DMS114 treated with DMSO at 0.1 percent for 48 hours (cell line): ENCODE results near the gene AGAP1.

ENCODE experiments used
- DNase-seq: peaks from one replicate; lab custom pipeline; 2025; ENCODE audit not compliant: unreplicated experiment; lab: John Stamatoyannopoulos, UW

Gene AGAP1

DNA sequence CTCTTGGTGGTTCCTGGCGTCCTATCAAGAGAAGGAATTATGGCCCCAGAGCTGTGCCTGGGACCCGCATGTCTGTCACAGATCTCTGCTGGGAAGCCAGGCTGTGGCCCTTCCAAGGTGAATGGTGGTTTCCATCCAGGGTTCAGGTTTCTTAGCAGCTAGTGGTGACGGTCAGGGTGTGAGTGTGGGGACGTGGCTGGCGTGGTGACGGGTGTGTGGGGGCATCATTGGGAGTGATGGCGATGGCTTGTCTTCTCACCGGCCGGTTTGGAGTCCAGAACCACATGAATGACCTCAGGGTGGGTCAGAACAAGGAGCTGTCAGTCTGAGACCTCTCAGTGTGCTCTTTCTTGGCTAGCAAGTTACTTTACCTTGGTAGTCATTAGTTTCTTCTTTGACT is 52.6 kb downstream of the AGAP1 start:
- no peak for DNase-seq

DNA sequence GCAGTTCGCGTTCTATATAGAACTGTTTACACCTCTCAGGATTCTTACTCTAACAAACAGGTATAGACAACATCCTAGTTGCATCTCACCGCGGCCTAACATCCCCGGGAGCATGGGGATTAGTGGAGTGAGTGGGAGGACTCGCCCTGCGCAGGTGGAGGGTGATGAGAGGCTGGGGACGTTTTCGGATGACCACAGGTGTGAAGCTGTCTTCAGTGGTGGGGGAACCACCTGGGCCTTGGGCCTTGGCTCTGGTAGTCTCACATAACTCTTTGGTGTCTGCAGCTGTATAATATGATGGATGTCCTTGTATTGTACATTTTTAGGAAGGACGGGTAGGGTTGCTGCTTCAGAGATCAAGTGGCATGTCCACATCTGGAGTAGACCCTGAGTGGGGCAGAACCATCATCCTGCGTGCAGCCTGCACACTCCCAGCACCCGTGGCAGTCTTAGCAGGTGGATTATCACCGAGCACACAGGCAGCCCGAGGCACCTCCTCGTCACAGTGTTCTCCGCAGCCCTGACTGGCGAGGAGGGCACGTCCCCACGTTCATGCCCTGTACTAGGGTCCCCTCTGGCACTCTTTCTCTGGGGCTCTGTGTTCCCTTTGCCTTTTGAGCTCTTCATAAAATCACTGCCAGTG is 56.0 kb downstream of the AGAP1 start:
- no peak for DNase-seq

DNA sequence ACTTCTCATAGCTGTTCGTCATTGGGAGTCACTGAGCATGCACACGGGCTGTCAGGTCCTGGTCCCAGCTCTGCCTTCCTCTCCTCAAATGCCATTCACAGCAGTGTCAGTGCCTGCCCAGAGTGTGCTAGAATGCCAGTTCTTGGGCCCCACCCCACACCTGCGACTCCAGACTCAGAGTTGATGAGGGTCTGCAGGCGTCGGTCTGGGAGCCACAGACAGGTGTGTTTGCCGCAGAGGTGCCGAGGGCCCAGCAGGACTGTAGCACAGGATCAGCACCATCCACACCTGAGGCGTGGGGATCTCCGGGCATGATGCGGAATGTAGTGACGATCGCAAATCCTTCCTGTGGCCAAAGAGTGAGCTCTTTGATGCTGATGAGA is 56.5 kb downstream of the AGAP1 start:
- DNase-seq = no peak

DNA sequence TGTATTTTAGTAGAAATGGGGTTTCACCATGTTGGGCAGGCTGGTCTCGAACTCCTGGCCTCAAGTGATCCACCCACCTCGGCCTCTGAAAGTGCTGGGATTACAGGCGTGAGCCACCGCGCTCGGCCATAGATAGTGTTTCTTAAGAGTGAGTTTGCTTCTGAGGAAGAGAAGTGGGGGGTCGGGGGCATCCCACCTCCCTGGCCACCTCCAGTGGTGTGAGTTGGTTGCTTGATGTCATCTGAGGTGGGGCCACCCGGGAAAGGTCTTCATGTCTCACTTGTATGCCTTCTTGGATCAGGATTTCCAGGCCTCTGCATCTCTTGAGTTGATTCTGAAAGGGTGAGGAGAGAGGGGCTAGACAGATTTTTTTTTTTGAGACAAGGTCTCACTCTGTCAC is 57.1 kb downstream of the AGAP1 start:
- DNase-seq = no peak

DNA sequence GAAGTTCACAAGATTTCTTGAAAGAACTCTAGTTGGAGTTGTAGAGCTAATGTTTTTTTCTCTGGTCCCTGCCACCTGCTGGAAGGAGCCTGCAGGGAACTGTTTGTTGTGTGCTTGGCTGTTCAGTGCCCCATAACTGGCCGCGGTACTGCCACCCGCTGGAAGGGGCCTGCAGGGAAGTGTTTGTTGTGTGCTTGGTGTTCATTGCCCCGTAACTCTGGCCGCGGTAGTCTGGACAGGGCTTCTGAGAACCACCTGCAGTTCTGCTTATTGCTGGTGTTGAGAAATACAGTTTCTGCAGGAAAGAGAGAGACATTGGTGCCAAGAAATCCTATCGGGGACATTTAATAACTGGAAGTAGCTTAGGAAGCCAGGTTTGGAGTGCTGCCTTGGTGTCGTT is 58.1 kb downstream of the AGAP1 start:
- peak; percentile 28 for DNase-seq

DNA sequence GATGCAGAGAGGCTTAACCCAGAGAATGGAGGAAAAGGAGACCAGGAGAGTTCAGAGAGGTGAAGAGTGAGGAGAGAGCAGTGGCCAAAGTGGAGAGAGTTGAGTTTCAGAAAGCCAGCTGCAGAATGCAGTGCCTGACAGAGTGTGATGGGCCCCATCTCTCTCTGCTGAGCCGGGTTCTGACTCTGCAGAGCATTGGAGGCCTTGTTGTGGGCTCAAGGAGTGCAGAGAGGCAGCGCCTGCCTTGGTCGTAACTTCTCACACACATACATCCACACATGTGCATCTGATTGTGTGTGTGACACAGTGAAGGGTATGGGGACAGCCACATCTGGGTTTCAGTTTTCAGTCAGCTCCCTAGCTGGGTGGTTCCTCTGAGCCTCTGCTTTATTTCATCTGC is 58.8 kb downstream of the AGAP1 start:
- DNase-seq = no peak

DNA sequence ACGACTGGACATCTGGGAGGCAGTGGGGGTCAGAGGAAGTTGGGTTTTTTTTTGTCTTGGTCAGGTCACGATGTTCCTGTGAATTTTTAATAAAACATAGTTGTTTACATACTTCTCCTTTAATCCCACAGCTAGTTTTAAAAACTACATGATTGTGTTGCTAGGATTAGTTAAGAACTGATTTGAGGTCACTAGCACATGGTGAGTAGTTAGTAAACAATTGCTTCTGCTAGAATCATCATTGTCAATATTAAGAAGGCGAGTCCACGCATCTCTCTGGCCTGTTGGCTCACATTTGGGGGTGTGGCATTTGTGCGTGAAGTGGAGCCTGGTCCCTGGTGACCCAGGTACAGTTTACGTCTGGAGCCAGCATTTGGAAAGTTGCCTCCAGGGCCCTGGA is 59.4 kb downstream of the AGAP1 start:
- DNase-seq = no peak

DNA sequence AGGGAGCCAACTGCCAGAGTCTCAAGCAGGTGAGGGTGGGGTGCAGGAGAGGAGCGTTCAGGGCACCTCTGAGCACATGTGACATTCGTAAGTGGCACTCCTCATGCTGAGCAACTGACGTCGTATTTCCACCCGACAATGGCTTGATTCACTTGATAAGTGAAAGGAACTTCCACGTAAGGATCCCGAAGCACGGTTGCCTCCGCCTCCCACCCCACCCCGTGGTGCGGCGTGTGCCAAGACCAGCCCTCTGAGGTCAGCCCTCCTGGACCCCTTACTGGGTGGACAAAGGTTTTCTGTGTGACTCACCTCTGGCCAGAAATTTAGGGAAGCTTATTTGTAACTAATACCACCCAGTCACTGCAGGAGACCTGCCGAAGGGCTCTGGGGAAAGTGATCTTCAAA is 59.9 kb downstream of the AGAP1 start:
- DNase-seq = no peak

DNA sequence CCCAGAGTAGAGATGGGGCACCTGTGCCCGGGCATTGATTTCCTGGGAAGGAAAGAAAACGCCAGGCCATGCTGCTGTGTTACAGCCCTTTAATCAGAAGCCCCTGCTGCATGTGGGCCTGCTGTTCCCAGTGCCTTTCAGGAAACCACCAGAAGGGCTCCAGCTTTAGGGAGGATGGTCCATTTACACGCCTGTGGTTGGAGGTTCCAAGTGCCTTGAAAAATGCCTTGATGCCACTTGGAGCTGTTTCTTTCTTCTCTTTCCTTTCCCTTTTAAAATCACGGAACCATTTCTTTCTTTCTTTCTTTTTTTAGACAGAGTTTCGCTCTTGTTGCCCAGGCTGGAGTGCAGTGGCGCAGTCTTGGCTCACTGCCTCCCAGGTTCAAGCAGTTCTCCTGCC is 60.5 kb downstream of the AGAP1 start:
- DNase-seq = no peak

DNA sequence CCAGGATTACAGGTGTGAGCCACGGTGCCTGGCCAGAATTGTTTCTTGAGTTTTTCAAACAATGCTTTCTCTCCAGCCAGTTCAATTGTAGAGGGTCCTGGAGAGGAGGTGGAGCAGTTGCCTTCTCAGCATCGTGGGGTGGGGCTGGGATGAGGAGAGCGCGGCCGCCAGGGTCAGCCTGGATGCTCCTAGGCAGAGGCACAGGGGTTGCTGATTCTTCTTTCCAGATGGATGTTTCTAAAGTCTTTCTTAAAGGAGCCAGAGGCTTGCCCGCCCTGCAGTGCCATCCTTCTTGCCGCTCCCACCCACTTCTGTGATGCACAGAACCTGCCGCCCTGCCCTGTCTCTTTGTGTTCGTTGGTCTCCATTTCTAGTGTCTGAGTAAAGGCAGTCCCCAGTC is 61.1 kb downstream of the AGAP1 start:
- no peak for DNase-seq

DNA sequence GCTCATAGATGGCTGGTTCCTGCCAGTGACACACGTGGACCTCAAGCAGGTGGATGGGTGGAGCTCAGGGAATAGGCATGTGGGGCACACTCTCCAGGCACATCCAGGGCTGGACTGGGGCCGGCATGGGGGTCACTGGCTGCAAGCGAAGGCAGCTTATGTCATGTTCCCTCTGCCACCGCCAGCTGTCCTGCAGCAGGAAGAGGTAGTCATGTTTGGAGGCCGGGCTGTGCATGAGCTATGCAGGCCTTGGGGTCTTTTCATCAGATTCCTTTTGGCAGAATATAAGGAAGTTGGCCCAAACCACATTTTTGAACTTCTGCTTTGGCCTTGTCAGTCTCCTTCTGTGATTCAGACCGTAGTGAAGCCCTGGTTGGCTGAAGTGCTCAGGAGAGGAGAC is 61.5 kb downstream of the AGAP1 start:
- no peak for DNase-seq

DNA sequence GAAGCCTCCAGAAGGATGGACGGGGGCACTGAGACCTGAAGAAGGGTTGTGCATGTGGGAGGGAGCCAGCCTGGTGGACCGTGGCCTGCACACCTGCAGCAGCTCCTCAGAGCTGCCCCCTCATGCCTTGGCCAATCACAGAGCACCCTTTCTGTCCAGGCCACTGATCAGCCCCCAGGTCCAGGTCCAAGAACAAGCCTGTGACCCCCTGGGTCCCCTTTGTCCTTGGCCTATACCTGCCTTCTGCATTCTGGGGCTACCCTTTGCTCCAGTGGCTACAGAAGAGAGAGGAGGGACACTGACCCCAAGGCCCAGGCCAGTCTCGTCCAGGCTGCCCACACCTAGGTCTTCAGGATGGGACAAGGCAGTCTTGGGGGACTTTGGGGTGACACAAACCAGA is 62.2 kb downstream of the AGAP1 start:
- no peak for DNase-seq

DNA sequence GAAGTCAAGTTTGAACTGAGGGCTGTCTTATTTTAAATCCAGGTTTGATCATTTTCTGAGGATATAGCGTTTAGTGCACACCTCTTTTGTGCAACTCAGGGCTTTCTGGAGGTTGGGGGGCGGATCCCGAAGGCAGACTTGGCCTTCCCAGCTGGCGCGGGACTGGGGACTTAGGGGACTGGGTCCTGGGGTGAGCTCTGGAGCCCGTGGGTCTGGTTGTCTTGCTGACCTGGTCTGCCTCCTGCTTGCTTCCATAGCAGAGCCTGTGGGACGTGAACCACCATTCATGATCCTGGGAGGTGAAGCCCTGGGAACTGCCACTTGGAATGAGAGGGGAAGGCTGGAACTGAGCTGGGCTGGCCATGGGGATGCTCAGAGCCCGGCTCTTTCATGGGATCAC is 63.1 kb downstream of the AGAP1 start:
- DNase-seq = no peak

DNA sequence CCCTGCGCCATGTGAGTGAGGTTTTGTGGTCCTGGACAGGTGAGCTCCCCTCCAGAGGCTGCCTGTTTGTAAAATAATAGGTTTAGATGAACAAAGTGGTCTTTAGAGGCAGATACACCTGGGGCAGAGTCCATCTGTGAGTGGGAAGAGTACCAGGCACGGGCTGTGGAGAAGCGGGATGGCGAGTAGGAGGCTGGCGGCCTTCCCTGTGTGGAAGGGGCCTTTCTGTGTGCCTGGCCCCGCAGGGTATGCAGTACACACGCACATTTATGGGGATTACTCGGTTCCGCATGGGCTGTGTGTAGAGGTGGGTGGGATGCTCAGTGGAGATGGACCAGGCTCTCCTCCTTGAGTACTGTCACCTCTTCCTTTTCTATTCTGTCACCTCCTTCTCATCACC is 64.1 kb downstream of the AGAP1 start:
- DNase-seq = no peak

DNA sequence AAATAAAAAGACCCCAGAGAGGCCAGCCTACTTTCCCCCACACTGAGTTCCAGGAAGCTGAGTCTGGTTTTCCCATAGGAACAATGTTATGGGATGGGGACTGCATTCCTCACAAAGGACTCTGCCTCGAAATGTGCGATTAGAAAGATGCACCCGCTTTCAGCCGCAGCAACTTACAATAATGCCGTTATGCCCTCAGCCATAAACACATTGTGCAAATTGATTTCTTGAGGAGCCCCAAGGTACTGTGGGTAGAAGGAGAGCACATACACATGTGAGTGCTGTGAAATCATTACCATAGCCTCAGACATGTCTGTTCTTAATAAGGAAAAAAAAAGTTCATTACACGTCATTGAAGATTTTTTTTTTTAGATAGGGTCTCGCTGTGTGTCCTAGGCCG is 64.7 kb downstream of the AGAP1 start:
- DNase-seq = no peak

DNA sequence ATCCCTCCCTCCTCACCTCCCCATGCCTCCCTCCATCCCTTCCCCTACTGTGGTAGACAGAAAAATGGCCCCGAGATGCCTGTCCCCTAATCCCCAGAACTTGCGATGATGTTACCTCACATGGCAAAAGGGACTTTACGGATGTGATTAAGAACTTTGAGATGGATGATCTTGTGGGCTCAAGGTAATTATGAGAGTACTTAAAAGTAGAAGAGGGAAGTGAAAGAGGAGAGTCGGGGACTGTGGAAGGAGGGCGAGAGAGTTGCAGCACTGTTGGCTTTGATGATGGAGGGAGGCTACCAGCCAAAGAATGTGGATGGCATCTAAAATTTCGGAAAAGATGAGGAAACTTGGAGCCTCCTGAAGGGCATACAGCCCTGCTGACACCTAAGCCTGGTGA is 66.5 kb downstream of the AGAP1 start:
- DNase-seq = no peak

DNA sequence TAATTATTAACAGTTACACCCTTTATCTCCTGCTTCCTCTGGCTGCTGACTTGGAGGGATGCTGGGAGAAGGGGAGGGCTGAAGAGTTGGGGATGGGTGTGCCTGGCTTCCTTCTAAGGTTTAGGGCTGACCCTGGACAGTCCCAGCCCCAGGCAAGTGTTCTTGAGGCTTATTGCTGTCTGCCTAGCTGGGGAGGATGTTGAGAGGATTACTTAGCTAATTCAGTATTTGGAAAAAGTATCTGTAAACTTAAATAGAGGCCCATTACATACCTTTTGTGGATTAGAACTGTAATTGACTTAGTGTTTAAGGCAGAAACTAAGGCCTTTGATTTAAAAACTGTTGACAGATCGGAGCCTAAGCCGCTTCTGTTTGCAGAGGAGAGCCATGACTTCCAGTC is 67.6 kb downstream of the AGAP1 start:
- no peak for DNase-seq

DNA sequence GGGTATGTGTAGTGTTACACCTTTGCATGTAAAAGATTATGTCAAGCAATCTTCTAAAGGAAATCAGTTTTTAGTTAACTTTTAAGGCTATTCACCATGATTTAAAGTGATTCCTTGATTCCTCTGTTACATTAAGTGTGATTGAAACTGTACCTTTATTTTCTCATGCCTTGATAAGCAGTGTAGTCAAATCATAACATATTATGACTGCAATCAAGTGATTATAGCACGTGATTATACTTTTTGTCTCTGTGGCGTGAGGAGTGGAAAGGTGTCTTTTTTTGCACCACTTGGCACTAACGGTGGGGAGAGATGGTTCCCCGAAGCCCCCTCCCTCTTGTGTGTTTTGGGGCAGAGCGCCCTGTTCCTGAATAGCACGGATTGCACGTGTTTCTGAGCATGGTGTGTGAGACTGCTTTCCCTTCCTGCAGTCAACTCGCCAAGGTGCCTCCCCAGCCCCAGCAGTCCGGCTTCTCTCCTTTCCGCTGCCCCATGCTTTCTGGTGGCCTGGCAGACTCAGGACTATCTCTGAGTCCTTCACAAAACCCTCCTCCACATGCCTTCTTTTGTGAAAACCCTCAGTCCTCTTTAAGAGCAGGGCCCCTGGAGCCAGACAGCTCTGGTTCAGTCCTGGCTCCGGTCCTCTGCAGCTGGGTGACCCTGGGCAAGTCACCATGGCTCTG is 68.4 kb downstream of the AGAP1 start:
- no peak for DNase-seq

DNA sequence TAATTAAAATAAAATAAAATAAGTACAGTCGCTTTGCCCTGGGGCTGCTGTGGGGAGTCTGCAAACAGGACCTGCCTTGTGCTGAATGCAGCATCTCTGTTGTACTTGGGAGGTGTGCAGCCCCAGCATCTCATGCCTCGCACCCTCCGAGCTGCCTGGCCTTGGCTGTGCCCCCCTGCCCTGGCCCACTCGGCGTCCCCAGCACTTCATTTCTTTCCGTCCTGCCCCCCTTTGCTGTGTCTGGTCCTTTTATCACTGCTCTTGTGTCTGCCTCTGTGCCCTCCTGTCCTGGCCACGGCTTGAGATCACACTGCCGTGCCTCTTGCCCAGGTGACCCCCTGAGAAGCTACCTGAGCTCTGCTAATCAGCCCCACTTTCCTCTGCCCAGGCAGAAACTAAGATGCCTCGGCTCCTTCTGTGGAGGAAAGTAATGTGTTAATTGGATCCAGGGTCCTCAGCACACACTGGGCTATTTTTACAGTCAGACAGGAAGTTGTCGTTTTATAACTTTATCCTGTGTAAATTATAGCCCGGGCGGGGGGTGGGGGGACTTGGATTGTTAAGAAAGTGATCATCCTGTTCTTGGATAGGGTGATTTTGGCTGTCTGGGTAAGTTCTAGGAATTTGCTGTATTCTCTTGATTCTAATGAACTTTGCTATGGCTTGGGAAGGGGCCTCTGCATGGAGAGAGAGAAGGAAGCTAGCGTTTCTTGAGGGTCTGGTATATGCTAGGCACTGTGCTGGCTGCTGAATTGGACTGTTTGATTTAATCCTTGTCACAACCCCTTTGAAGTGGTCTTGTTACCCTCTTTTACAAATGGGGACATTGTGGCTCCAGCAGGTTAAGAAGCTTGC is 69.4 kb downstream of the AGAP1 start:
- no peak for DNase-seq

DNA sequence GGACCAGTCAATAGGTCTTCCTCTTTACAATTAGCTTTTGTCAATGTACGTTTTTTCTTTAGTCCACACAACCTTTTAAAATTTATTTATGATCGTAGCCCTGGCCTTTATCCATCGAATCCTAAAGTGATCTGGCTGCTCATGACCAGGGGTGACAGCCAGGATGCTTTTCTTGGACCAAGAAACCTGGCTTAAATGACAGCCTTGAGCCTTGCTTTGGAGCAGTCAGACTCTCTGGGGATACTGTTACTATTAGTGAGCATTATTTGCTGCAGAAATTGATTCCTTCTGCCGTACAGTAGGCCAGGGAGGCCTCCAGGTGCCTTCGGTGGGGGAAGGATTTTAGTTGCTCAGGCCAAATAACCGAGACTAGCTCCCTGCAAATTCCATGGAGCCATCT is 70.2 kb downstream of the AGAP1 start:
- DNase-seq = no peak

DNA sequence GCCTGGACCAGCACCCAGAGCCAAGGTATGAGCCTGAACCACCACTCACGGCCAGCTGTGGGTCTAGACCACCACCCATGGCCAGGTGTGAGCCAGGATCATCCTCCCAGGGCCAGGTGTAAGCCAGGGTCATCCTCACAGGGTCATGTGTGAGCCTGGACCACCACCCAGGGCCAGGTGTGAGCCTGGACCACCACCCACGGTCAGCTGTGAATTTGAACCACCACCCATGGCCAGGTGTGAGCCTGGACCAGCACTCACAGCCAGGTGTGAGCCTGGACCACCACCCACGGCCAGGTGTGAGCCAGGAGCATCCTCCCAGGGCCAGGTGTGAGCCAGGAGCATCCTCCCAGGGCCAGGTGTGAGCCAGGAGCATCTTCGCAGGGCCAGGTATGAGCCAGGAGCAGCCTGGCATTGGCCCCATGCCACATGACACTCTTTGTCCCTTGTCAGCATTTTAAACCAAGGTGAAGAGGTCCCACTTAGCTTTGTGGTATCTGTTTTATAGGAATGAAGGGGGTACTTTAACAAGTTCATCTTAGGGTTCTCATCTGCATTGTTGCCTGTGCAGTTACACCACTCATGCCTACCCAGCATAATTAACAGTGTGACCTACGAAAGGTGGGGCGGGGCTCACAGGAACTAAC is 71.2 kb downstream of the AGAP1 start:
- DNase-seq = no peak

DNA sequence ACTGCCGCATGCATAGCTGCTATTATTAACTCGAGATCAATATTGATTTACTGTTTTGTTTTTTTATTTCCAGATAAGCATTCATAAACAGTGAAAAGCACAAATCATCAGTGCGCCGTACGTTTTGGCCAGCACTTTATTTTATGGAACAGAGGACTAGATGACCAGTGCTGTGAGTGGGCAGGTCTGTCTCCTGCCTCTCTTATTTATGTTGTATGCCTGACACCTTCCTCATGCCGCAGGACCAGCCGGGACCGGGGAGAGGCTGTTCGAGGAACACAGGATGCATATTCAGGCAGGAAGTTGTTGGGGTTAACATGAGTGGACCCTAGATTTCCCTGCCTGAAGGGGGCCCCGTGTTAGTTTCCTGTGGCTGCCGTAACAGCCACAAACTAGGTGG is 72.6 kb downstream of the AGAP1 start:
- DNase-seq = no peak
